HG03558 (cell line): Measurements from ENCODE around the gene PRND.

ENCODE experiments used
- ATAC-seq: cut with Tn5 transposase; IDR thresholded peaks from one replicate; pipeline ENCODE4 v1.9.1; 2021; ENCODE audit warnings: moderate number of reproducible peaks; ENCODE audit not compliant: unreplicated experiment; ENCODE audit errors: extremely low read depth

The PRND gene, protein sequence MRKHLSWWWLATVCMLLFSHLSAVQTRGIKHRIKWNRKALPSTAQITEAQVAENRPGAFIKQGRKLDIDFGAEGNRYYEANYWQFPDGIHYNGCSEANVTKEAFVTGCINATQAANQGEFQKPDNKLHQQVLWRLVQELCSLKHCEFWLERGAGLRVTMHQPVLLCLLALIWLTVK

DNA sequence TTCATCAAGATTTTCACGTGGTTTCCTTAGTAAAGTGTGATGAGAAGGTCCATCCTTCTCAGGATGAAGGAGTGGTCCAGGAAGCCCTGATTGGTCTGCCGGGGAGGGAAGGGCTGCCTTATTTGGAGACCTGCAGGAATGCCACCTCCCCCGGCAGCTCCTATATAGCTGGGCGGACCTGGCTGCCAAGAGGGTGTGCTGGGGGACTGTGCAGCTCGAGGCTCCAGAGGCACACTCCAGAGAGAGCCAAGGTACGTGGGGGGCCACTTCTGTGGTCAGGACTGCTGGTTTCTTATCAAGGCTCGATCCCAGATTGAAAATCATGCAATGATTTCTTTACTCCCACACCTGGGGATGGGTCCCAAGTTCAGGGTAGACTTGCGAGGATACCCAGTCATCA lies at the start of gene PRND:
TSS of gene PRND (plus strand) at position 191 of the 400 bp plus-strand sequence. CDS start 2,643 bp downstream, outside the sequence.
- ATAC-seq, result no peak

DNA sequence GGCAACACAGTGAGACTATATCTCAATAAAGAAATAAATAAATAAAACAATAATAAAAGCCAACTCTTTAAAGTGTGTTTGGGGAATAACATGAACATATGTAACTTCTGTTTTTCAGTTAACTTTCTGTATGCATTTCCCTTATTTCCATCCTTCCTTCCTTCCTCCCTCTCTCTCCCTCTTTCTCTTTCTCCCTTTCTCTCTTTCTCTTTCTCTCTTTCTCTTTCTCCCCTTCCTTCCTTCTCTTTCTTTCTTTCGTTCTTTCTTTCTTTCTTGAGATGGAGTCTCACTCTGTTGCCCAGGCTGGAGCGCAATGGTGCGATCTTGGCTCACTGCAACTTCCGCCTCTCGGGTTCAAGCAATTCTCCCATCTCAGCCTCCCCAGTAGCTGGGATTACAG lies 48.8 kb upstream of the PRND start:
- no peak for ATAC-seq

DNA sequence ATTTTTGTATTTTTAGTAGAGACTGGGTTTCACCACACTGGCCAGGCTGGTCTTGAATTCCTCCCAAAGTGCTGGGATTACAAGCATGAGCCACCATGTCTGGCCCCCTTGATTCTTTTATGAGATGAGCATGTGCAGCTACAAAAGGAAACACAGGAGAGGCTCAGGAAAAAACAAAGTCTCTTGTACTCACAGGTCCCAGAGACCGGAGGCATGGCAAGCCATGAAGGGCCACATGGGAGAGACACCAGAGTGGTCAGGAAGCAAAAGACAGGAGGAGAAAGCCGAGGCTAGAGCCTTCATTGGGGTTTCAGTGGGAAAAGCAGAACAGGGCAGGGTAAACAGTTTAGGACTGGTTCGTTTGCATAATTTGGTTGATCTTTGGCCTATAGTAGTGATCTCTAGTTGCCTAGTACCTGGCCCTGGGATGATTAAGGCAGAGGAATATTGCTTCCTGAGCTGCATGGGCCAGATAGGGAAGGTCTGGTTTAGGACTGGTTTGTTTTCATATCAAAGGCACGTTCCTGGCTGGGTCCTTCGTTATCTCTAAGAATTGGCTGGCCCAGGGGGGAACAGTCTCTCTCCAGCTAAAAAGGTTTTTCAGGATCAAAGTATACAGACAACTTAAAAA lies 48.2 kb upstream of the PRND start:
- no peak for ATAC-seq

DNA sequence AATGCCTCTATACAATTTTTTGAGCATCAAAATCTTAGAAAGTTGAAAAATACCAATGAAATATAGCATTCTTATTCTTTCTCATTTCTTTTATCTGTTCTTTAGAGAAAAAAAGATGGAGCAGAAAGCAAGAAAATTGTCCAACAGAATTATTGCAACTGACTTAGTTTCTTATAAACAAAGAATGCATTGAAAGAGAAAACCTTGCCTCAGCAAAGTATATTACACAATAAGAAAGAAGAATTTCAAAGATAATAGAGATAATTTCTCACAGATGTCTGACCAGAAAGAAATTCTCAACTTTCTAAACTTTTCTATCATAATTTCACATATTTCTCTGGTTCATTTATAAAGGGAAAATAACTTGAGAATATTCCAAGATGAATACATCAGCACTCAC lies 47.0 kb upstream of the PRND start:
- no peak for ATAC-seq

DNA sequence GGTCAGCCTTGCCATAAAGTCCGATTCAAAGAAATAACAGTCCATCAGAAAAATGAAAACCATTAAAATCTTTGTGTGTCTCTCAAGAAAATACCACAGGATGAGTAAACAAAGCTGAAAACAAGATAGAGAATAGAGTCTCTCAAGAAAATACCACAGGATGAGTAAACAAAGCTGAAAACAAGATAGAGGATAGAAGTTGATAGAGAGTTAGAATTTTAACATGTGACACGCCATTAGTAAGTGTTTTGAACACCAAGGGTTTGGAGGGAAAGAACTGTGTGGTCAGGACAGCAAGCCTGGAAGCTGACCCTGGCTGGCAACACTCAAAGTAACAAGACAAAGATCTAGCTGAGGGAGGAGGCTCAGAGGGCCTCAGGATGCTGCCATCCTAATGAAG lies 43.9 kb upstream of the PRND start:
- no peak for ATAC-seq

DNA sequence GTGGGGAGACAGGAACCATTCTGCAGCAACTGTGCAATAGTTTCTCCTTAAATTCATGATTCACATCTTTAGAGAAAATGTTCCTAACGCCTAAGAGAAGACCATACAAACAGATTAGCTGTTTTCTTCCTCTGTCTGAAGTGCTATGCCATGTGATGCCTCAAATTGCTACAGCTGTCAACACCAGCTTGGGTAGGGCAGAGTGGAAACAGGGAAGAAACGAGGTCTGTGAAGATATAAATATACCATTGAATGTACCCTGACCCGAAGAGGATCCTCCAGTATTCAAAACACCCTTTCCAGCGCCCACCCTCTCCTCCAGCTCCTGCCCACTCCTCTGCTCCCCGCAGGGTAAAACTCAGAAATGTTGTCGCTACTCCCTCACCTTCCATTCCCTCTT lies 40.3 kb upstream of the PRND start:
- no peak for ATAC-seq

DNA sequence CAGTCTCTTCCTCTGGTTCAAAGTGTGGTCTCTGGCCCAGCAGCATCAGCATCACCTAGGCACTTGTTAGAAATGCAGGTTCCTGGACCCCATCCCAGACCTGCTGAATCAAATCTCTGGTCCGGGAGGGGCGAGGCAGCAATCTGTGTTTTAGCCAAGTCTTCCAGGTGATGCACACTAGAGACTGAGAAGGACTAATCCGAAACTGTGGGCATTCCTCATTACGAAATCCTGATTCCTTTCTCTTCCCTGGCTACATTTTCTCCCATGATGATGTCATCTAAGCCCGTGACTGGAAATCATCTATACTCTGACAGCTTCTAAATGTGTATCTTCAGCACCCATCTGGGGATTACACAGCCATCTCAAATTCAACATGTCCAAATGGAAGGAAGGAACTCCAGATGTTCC lies 39.7 kb upstream of the PRND start:
- no peak for ATAC-seq

DNA sequence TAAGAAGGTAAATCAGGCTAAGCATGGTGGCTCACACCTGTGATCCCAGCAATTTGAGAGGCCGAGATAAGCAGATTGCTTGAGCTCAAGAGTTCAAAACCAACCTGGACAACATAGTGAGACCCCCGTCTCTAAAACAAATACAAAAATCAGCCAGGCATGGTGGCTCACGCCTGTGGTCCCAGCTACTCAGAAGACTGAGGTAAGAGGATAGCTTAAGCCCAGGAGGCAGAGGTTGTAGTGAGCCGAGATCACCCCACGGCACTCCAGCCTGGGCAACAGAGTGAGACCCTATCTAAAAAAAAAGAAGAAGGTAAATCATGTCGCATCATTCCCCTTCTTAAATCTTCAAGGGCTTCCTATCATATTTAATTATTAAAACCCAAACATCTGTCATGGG lies 39.0 kb upstream of the PRND start:
- no peak for ATAC-seq

DNA sequence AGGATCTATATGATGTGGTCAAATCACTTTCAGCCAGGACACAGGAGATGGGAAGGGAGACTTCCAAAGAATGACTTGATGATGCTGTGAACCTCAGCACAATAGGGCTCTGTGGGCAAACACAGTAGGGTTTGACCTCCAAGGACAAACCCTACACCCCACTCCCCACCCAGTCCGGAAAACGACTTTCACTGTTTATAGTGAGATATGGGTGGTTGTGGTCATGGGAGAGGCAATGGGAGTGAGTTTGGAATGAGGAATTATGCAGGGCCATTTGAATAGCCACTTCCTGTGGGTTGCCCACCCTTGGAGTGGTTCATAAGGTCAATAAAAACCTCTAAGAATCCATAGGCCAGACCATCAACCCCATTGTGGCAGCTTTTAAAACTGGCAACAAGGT lies 38.4 kb upstream of the PRND start:
- no peak for ATAC-seq

DNA sequence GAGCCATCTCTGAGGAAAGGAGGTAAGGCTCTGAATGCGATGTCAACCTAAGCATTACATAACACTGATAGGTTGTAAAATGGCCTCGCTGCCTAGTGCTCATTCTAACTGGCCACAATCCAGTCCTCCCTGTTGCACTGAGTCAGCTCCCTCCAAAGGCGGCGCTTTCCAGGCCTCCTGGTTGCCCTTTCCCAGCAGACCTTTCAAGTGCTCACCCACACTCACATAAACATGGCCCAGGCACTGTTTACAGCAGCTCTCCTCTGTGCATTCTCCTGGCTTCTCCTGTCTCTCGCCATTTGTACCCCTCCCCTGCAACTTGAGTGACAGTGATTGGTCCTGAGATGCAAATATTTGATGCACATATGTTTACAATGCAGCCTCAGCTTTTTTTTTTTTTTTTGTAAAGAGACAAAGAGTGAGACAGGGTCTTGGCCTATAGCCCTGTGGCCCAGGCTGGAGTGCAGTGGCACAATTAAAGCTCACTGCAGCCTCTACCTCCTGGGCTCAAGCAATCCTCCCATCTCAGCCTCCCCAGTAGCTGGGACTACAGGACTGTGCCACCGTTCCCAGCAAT lies 36.8 kb upstream of the PRND start:
- ATAC-seq, result no peak

DNA sequence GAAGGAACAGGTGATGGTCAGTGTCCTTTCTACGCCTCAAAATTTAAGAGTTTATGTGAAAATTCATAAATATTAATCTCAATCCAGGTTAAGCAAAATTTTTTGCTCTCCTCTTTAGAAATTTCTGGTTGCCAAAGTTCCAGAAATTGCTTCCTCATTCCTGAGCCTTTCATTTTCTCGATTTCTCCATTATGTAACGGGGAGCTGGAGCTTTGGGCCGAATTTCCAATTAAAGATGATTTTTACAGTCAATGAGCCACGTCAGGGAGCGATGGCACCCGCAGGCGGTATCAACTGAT lies 35.8 kb upstream of the PRND start:
- no peak for ATAC-seq

DNA sequence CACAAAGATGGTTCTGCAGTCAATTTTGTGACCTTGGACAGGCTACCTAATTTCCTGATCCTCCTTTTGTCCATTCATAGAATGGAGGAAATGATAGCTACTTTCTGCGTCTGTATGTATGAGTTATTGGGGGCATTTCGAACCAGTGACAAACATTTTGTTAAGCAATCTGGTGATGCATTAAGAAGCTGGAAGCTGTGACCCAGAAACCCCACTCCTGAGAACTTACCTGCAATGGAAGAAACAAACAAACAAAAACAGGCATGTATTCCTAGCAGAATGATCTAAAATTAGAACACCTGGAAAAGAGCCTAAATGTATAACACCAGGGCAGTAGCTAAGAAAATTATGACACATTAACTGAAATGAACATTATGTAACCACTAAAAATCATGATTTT lies 33.4 kb upstream of the PRND start:
- ATAC-seq, result no peak

DNA sequence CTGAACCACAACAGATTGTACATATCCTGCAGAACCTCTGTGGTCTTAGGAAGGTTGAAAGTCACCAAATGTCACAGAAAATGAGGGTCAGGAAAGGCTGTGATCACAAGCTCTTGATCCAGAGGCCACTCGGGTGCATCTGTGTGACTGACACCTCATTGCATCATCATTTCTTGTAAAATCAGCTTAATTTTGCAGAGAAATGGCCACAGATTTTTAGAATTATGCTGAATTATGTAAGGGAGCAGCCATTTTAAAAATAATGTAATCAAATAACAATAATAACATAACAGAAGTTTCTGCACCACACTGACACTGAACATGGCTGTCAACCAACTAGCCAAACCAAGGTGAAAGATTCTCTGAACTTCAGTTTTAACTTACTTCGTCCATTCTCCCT lies 32.5 kb upstream of the PRND start:
- no peak for ATAC-seq

DNA sequence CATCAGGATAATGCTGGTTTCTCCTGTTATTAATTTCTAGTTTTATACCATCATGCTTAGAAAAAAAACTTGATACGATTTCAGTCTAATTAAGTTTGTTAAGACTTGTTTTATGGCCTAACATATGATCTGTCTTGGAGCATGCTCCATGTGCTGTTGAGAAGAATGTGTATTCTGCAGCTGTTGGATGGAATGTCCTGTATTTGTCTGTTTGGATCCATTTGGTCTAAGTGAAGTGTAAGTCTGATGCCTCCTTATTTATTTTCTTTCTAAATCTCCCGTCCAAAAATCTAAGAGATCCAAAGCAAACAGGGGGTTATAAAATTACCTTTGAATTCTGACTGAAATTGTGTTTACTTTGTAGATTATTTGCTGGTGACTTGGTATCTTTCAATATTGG lies 30.0 kb upstream of the PRND start:
- no peak for ATAC-seq

DNA sequence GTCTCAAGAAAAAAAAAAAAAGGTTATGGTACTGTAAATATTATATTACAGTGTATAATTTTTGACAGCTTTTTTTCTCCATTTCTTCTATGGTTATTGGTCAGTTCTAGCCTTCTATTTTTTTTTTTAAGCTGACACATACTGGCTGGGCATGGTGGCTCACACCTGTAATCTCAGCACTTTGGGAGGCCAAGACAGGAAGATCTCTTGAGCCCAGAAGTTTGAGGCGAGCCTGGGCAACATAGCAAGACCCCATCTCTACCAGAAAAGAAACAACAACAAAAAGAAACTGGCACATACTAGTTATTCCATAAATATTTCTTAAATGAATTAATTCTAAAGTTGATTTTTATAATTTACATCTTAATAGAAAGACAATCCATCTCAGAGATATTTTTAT lies 27.6 kb upstream of the PRND start:
- no peak for ATAC-seq

DNA sequence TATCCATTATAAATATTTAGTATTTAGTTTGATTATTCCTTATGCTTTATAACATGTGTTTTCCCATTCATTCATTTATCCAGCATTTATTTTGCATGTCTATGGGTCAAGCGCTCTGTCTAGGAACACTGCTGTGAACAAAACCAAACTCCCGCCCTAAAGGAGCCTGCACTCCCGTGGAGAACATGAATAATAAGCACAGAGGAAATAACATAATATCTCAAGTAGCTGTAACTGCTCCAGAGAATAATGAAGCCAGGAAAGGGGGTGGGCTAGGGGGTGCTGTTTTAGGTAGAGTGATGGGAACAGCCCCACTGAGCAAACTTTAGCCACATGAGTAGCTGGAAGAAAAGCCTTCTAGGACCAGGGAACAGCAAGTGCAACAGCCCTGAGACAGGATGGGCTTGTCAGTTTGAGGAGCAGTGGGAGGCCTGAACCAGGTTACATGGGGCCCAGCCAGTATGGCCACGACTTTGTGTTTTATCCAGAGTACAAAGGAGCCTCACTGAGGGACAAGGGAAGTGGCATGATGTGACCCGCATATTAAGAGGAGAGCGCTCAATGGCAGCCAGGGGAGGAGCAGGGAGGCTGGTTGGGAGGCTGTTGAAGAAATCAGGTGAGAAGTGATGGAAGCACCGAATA lies 24.4 kb upstream of the PRND start:
- ATAC-seq, result no peak

DNA sequence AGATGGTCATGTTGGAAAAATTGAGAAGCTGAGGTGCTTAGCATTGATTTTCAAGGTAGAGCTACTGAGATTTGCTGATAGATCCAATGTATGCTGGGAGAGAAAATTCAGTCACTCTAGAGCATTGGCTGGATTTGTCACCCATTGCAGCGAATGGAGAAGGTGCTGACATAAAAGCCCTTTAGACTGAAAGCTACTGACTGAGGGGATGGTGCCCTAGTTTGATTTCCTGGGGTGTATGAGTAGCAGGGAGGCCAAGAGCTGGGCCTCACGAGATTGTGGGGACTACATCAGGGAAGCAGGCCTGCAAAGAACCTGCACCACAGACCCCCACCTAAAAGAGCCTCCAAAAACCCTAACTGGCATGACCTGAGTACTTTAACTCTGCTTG lies 23.9 kb upstream of the PRND start:
- ATAC-seq, result no peak

DNA sequence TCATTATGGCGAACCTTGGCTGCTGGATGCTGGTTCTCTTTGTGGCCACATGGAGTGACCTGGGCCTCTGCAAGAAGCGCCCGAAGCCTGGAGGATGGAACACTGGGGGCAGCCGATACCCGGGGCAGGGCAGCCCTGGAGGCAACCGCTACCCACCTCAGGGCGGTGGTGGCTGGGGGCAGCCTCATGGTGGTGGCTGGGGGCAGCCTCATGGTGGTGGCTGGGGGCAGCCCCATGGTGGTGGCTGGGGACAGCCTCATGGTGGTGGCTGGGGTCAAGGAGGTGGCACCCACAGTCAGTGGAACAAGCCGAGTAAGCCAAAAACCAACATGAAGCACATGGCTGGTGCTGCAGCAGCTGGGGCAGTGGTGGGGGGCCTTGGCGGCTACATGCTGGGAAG lies 22.5 kb upstream of the PRND start:
- no peak for ATAC-seq

DNA sequence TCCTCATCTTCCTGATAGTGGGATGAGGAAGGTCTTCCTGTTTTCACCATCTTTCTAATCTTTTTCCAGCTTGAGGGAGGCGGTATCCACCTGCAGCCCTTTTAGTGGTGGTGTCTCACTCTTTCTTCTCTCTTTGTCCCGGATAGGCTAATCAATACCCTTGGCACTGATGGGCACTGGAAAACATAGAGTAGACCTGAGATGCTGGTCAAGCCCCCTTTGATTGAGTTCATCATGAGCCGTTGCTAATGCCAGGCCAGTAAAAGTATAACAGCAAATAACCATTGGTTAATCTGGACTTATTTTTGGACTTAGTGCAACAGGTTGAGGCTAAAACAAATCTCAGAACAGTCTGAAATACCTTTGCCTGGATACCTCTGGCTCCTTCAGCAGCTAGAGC lies 21.8 kb upstream of the PRND start:
- no peak for ATAC-seq

DNA sequence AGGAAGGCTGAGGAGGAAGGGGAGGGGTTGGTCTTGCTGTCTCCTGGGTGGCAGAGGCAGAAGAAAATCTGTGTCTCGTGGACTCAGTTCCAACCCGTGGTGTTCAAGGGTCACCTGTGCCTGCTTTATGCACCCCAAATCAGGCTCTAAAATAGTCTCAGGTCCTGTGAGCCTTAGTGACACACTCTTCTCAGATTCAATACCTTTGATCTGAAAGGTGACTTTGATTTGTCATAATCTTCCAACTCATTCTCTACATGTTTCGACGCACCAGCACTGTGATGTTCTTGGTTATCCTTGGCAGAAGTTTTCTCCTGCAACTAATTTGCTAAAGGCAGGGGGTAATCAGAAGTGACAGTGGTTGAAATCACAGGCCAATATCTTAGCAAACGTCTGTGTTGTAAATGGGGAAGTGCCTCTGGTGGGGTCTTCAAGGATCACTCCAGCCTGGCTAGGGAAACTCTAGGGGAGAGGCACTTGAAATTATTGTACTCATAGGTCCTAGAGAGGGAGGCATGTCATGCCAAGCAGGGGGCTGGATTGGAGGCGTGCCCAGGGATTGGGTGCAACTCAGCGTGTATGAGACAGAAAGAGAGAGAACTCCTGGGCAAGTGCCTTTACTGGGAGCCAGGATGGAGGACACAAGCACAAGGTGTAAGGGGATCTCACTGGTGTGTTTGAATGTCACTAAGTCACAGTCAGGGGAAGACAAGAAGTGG lies 19.0 kb upstream of the PRND start:
- ATAC-seq, result no peak

DNA sequence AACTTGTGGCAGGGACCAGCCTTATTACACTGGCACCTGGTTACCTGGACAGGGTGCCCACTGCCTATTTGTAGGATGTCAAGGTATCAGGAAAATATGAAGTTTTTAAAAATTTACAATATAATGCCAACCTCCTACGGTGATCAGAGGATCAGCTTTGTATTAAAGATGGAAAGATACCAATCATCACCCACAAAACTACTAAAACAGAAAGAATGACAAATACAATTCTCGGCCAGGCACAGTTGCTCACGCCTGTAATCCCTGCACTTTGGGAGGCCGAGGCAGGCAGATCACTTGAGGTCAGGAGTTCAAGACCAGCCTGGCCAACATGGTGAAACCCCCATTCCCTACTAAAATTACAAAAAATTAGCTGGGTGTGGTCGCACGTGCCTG lies 18.4 kb upstream of the PRND start:
- no peak for ATAC-seq
